Measurements from ENCODE around the gene CDK8. TPM values are rescaled to one million over a fixed set of nuclear protein-coding genes. Genes with fewer than 3 reads are reported as not detected.

The CDK8 gene
- total RNA-seq, 1 donor from 2014 or later = 25.3 TPM

DNA sequence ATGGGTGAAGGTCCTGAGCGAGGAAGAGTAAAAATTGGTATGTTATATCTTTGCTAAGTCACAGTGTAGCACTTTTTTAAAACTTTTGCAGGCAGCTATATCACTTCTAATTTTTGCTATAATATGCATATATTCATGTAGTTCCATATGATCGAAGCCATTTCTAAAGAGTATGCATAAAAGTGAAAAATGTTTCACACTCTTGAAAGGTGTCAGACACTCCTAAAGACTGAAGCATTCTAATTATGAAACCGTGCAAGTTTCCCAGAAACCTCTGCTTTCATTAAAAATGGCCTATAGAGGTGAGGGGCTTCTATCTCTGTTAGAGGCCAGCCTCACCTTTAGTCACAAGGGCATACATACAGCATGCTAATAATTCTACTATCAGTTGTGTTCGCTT lies 128.9 kb downstream of the CDK8 start:
- DNase-seq (ENCODE audit: low spot score in 2 of 2, unreplicated experiment in 2 of 2) = no peak
- Mint-ChIP-seq H3K27ac (no peak overlapping the region), H3K9me3 (no peaks in the 10 kb centered on the region)

DNA sequence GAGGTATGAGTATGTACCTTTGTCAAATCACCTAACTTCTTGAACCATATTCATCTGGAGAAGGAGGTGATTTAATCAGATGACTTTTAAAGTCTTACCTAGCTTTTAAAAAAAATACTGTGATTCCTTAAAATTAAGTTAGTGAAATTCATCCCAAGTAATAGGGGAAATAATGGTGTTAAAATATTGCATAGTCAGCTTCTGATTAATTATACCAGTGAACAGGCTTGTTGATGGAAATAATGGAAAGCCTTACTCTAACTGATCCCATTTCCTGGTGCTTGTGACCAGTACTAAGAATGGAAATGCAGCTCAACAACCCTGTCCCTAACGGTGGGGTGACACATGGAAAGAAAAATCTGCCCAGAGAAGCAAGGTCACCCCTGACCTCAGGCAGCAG lies 130.7 kb downstream of the CDK8 start:
- DNase-seq (ENCODE audit: low spot score in 2 of 2, unreplicated experiment in 2 of 2) = no peak
- TF ChIP-seq, protein P1, sequence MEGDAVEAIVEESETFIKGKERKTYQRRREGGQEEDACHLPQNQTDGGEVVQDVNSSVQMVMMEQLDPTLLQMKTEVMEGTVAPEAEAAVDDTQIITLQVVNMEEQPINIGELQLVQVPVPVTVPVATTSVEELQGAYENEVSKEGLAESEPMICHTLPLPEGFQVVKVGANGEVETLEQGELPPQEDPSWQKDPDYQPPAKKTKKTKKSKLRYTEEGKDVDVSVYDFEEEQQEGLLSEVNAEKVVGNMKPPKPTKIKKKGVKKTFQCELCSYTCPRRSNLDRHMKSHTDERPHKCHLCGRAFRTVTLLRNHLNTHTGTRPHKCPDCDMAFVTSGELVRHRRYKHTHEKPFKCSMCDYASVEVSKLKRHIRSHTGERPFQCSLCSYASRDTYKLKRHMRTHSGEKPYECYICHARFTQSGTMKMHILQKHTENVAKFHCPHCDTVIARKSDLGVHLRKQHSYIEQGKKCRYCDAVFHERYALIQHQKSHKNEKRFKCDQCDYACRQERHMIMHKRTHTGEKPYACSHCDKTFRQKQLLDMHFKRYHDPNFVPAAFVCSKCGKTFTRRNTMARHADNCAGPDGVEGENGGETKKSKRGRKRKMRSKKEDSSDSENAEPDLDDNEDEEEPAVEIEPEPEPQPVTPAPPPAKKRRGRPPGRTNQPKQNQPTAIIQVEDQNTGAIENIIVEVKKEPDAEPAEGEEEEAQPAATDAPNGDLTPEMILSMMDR (IDR thresholded peaks at IDR 0.05; ENCODE audit: unreplicated experiment) = no peak
- peaks cover 21% of the 10 kb centered on the region for H3K36me3 Mint-ChIP-seq
- peaks cover 7% of the 10 kb centered on the region for H3K4me1 Mint-ChIP-seq
- H3K27me3 Mint-ChIP-seq (ENCODE audit: low read depth) = no peaks in the 10 kb centered on the region
- H3K27ac Mint-ChIP-seq = no peak overlapping the region
- H3K9me3 Mint-ChIP-seq = no peaks in the 10 kb centered on the region
- H3K4me3 Mint-ChIP-seq = no peak overlapping the region

More for the DNA sequence above, 128.9 kb downstream of the CDK8 start:
- TF ChIP-seq, protein P1 (IDR thresholded peaks at IDR 0.05; ENCODE audit: unreplicated experiment) = no peak
- no peaks in the 10 kb centered on the region for H3K27me3 Mint-ChIP-seq (ENCODE audit: low read depth)
- H3K4me1 Mint-ChIP-seq = peaks cover 7% of the 10 kb centered on the region
- no peak overlapping the region for H3K4me3 Mint-ChIP-seq
- peaks cover 24% of the 10 kb centered on the region for H3K36me3 Mint-ChIP-seq

DNA sequence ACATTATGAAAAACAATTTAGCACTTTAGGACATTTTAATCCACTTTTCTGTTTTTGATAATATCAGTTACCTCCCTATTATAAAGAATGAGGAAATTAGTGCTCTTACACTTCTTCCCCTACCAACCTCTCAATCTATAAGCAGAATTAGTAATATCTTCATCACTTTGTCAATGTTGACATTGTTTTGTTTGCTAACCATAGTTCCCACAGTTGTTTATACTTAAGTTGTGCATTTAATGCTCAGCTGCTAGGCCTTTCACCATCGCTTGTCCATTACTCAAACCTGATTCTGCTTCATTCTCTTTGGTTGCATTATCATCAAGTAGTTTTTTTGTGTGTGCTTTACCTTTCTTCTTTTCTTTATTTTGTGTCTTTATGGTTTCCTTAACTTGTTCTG lies 132.1 kb downstream of the CDK8 start:
- no peak for DNase-seq (ENCODE audit: low spot score in 2 of 2, unreplicated experiment in 2 of 2)
- Mint-ChIP-seq H3K9me3 (no peaks in the 10 kb centered on the region), H3K4me3 (no peak overlapping the region), H3K27ac (no peak overlapping the region), H3K4me1 (peaks cover 4% of the 10 kb centered on the region), H3K27me3 (ENCODE audit: low read depth) (no peaks in the 10 kb centered on the region), H3K36me3 (peaks cover 24% of the 10 kb centered on the region)
- TF ChIP-seq, protein P1 (IDR thresholded peaks at IDR 0.05; ENCODE audit: unreplicated experiment) = no peak

DNA sequence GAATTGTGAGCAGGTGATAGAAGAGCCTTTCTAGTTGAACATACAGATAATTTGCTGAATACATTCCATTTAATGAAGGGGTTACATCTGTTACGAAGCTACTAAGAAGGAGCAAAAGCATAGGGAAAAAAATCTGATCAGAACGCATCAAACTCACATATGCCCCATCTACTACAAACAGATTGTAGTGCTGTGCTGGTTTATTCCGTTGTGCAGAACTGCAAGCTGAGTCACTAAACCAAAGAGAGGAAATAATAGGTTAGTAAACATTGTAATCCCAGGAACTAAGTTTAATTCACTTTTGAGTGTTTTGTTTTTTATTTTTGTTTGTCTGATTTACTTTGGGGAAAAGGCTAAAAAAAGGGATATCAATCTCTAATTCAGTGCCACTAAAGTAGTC lies 136.3 kb downstream of the CDK8 start:
- Mint-ChIP-seq H3K4me3 (no peak overlapping the region), H3K4me1 (no peaks in the 10 kb centered on the region), H3K9me3 (no peaks in the 10 kb centered on the region), H3K36me3 (peaks cover 23% of the 10 kb centered on the region), H3K27ac (no peak overlapping the region), H3K27me3 (ENCODE audit: low read depth) (no peaks in the 10 kb centered on the region)
- no peak for DNase-seq (ENCODE audit: low spot score in 2 of 2, unreplicated experiment in 2 of 2)
- TF ChIP-seq, protein P1 (IDR thresholded peaks at IDR 0.05; ENCODE audit: unreplicated experiment) = no peak

DNA sequence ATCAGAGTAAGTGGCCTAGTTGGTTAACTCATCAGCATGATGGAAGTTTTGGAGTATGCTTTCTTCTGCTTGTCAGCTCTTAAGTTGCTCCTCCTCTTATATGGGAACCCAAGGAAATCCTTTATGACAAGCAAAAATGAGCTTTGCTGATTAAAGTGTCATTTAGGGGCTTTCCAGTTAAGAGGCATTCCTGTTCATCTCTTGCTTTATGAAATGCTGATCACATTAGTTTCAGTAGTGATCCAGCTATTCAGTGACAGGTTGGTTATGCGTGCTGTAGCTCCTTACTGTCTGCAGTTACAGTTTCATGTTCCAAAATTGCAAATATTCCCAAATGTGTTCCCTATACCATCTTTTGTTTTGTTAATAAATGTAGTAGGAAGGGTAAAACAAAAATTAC lies 146.6 kb downstream of the CDK8 start:
- H3K4me1 Mint-ChIP-seq = no peaks in the 10 kb centered on the region
- no peaks in the 10 kb centered on the region for H3K9me3 Mint-ChIP-seq
- no peak for DNase-seq (ENCODE audit: low spot score in 2 of 2, unreplicated experiment in 2 of 2)
- no peak overlapping the region for H3K27ac Mint-ChIP-seq
- peaks cover 21% of the 10 kb centered on the region for H3K36me3 Mint-ChIP-seq
- H3K27me3 Mint-ChIP-seq (ENCODE audit: low read depth) = no peaks in the 10 kb centered on the region
- TF ChIP-seq, protein P1 (IDR thresholded peaks at IDR 0.05; ENCODE audit: unreplicated experiment) = no peak
- H3K4me3 Mint-ChIP-seq = no peak overlapping the region

DNA sequence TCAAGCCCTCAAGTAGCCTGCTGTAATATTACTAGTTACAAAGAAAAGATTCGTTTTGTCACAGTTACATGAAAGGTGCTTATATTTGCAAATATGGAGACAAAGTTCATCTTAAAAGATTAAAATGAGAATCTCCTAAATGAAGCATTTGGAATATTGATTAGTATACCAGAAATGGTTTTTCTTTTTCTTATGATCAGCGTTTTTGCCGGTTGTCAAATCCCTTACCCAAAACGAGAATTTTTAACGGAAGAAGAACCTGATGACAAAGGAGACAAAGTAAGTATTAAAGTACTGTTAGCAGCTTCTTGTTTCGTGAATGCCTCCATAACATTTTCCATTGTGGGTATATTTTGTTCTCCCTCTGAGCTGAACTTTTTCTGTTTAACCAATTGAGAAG lies 147.1 kb downstream of the CDK8 start:
- Mint-ChIP-seq H3K4me1 (no peaks in the 10 kb centered on the region), H3K27ac (no peak overlapping the region), H3K4me3 (no peak overlapping the region), H3K27me3 (ENCODE audit: low read depth) (no peaks in the 10 kb centered on the region), H3K9me3 (no peaks in the 10 kb centered on the region), H3K36me3 (peaks cover 22% of the 10 kb centered on the region)
- no peak for DNase-seq (ENCODE audit: low spot score in 2 of 2, unreplicated experiment in 2 of 2)
- TF ChIP-seq, protein P1 (IDR thresholded peaks at IDR 0.05; ENCODE audit: unreplicated experiment) = no peak
